IMR-90 (cell line): Measurements from ENCODE around the gene ZNF555. TPM values are rescaled to one million over a fixed set of nuclear protein-coding genes. Genes with fewer than 3 reads are reported as not detected.
"Not testable (repeated sequence)": the region's sequence is repeated elsewhere in the genome, so short reads cannot be mapped to it uniquely, and the experiment has no call there.

ENCODE experiments used
- ATAC-seq: fragments of 200-7000 bp; cut with Tn5 transposase; 2 replicates; pipeline ENCODE4 v1.9.1; 2020; ENCODE audit warnings: low read depth, mild to moderate bottlenecking, moderate library complexity
- BruUV-seq: library from RNA; stranded (reverse); fragments of 400-500 nt; replicated peaks from 2 replicates; lab custom pipeline; 2021; lab: Mats Ljungman, UMichigan
- CTCF ChIA-PET: fragments of 300-600 bp; formaldehyde crosslinking; extraction: SDS; loops from one replicate; lab custom pipeline; 2021; ENCODE audit warnings: antibody characterized with exemption; lab: Yijun Ruan, JAX
- POLR2A ChIA-PET: fragments of 300-600 bp; sonication (Branson Sonifier 250); formaldehyde crosslinking; loops from one replicate; lab custom pipeline; 2022; ENCODE audit warnings: antibody characterized with exemption; ENCODE audit not compliant: unreplicated experiment; lab: Charles Lee
- DNase-seq: peaks from one replicate; pipeline ENCODE4 v3.0.0; 2013
- H2AFZ ChIP-seq: replicated peaks from 2 replicates; pipeline ENCODE3; 2013; ENCODE audit warnings: low read length, mild to moderate bottlenecking; ENCODE audit not compliant: poor library complexity
- H2AK5ac ChIP-seq: 2 replicates; pipeline ENCODE4 v1.6.1; 2013; ENCODE audit warnings: low read depth, low read length, inconsistent platforms
- H2AK9ac ChIP-seq: replicated peaks from 2 replicates; pipeline ENCODE3; 2013; ENCODE audit warnings: mild to moderate bottlenecking, low read depth, low read length, moderate library complexity; ENCODE audit not compliant: poor library complexity
- H2BK120ac ChIP-seq: 2 replicates; pipeline ENCODE4 v1.6.1; 2013; ENCODE audit warnings: low read depth, low read length, inconsistent platforms
- H2BK15ac ChIP-seq: 3 replicates; pipeline ENCODE4 v1.6.1; 2013; ENCODE audit warnings: low read depth, low read length, inconsistent platforms
- H2BK20ac ChIP-seq: 2 replicates; pipeline ENCODE4 v1.6.1; 2013; ENCODE audit warnings: low read depth, mild to moderate bottlenecking, inconsistent platforms, low read length, moderate library complexity
- H2BK5ac ChIP-seq: 2 replicates; pipeline ENCODE4 v1.6.1; 2013; ENCODE audit warnings: mild to moderate bottlenecking, low read depth, low read length, inconsistent platforms; ENCODE audit not compliant: poor library complexity, severe bottlenecking
- H3K14ac ChIP-seq: replicated peaks from 2 replicates; pipeline ENCODE4 v1.6.1; 2013; ENCODE audit warnings: low read depth, low read length, inconsistent platforms
- H3K18ac ChIP-seq: 2 replicates; pipeline ENCODE4 v1.6.1; 2013; ENCODE audit warnings: low read depth, low read length, control low read depth
- H3K23ac ChIP-seq: 2 replicates; pipeline ENCODE4 v1.6.1; 2013; ENCODE audit warnings: low read depth, low read length, inconsistent platforms
- H3K27ac ChIP-seq: 2 replicates; pipeline ENCODE4 v1.5.1; 2013; ENCODE audit warnings: mild to moderate bottlenecking, control low read depth, low read length; ENCODE audit not compliant: insufficient read depth
- H3K27me3 ChIP-seq: 2 replicates; pipeline ENCODE4 v1.6.1; 2013; ENCODE audit warnings: low read length; ENCODE audit not compliant: control insufficient read depth, insufficient read depth
- H3K36me3 ChIP-seq: 2 replicates; pipeline ENCODE4 v1.6.1; 2013; ENCODE audit warnings: low read length, mixed read lengths; ENCODE audit not compliant: control insufficient read depth, insufficient read depth
- H3K4ac ChIP-seq: 2 replicates; pipeline ENCODE4 v1.6.1; 2013; ENCODE audit warnings: low read depth, low read length, inconsistent platforms
- H3K4me1 ChIP-seq: 2 replicates; pipeline ENCODE4 v1.6.1; 2013; ENCODE audit warnings: low read length, mixed read lengths; ENCODE audit not compliant: control insufficient read depth, insufficient read depth
- H3K4me2 ChIP-seq: 2 replicates; pipeline ENCODE4 v1.6.1; 2013; ENCODE audit warnings: low read depth, mild to moderate bottlenecking, control low read depth, low read length, moderate library complexity
- H3K4me3 ChIP-seq: 2 replicates; pipeline ENCODE4 v1.5.1; 2013; ENCODE audit warnings: low read depth, mild to moderate bottlenecking, control low read depth, low read length, moderate library complexity; ENCODE audit not compliant: insufficient read depth
- H3K56ac ChIP-seq: 2 replicates; pipeline ENCODE4 v1.6.1; 2013; ENCODE audit warnings: low read length, inconsistent platforms; ENCODE audit not compliant: insufficient read depth; ENCODE audit errors: extremely low read depth
- H3K79me1 ChIP-seq, 2 experiments: 2 replicates each; pipeline ENCODE4 v1.6.1; 2013; ENCODE audit warnings: low read length in 2 of 2, inconsistent platforms in 1 of 2, low read depth in 1 of 2
- H3K9ac ChIP-seq: 2 replicates; pipeline ENCODE4 v1.6.1; 2013; ENCODE audit warnings: low read depth, low read length, control low read depth
- H3K9me1 ChIP-seq: 2 replicates; pipeline ENCODE4 v1.6.1; 2013; ENCODE audit warnings: low read length, inconsistent platforms; ENCODE audit not compliant: insufficient read depth
- H3K9me3 ChIP-seq: 2 replicates; pipeline ENCODE4 v1.6.1; 2013; ENCODE audit warnings: low read length; ENCODE audit not compliant: control insufficient read depth, insufficient read depth
- H4K20me1 ChIP-seq: 2 replicates; pipeline ENCODE4 v1.6.1; 2013; ENCODE audit warnings: low read length, inconsistent platforms; ENCODE audit not compliant: insufficient read depth
- H4K5ac ChIP-seq: 2 replicates; pipeline ENCODE4 v1.6.1; 2013; ENCODE audit warnings: mild to moderate bottlenecking, low read depth, low read length, control low read depth
- H4K8ac ChIP-seq, 2 experiments: 2 replicates each; pipeline ENCODE4 v1.6.1; 2013; ENCODE audit warnings: low read depth in 2 of 2, low read length in 2 of 2, control low read depth in 1 of 2, inconsistent platforms in 1 of 2
- H4K91ac ChIP-seq: 2 replicates; pipeline ENCODE4 v1.6.1; 2013; ENCODE audit warnings: low read depth, low read length, inconsistent platforms; ENCODE audit not compliant: insufficient read depth
- MAZ ChIP-seq: IDR thresholded peaks from 2 replicates; pipeline ENCODE4 v1.6.1; 2012; ENCODE audit warnings: low read depth, mild to moderate bottlenecking, low read length, improper control_type of control experiment, moderate library complexity, borderline replicate concordance
- RAD21 ChIP-seq: IDR thresholded peaks from 2 replicates; pipeline ENCODE4 v1.6.1; 2012; ENCODE audit warnings: low read length, improper control_type of control experiment
- WGBS, 2 experiments: methylation state at CpG; one replicate each; pipeline versions ENCODE4 v1.1.5 to v1.1.7; 2013; ENCODE audit warnings: missing lambda C conversion rate in 2 of 2; ENCODE audit not compliant: insufficient read length in 1 of 2; ENCODE audit errors: extremely low coverage in 2 of 2; 5-methylcytosine and 5-hydroxymethylcytosine counted together
- dilution Hi-C: fragments of 300-500 bp; cut with HindIII; formaldehyde crosslinking; loops from one replicate; pipeline ENCODE4 v1.14.3; 2018; ENCODE audit warnings: low sequenced_read_pairs; ENCODE audit not compliant: unreplicated experiment
- in situ Hi-C: fragments of 300-500 bp; cut with MboI; formaldehyde crosslinking; loops from 3 replicates; pipeline ENCODE4 v1.14.3; 2019; ENCODE audit warnings: low sequenced_read_pairs, inconsistent platforms, mixed read lengths
- intact Hi-C: fragments of 100-400 bp; cut with micrococcal nuclease; formaldehyde crosslinking; loops from 2 replicates; pipeline ENCODE4 v1.10.0; 2022
- polyA plus RNA-seq, 3 experiments: library from polyadenylated mRNA; depleted of rRNA; stranded (reverse); fragments of >200 nt; gene quantifications; 2 replicates each; pipeline ENCODE4 v1.2.3, GENCODE V29; 2012; ENCODE audit warnings: low replicate concordance in 1 of 3
- total RNA-seq: library from RNA; depleted of rRNA; stranded (reverse); fragments of >200 nt; gene quantifications from 2 replicates; pipeline ENCODE4 v1.2.3, GENCODE V29; 2012

ZNF555 gene
- total and polyA plus RNA-seq, 2 of the 4 experiments (the other 2 are of a cell fraction), result 2.8 to 9.7 TPM

DNA sequence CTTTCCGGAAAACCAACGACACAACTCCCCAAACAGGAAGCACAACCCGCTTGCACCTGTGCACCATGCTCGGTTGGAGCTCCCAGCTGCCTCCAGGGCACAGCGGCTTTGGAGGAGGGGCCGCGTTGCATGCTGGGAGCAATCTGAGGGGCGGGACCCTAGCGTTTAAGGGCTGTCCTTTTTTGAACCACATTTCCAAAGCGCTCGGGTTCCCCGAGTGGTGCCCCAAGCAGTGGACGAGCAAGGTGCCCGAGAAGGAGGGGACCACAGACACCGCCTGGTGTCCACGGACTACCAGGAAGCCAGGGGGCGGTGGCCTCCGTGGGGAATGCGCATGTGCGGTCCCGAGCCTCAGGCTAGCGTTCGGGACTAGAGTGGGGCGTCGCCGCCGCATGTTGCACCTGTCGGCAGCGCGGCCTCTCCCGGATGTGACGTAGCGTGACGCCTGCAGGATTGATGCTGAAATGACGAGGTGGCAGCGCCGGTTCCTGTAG, 47.5 kb downstream of the ZNF555 start:
- no peaks in the 10 kb centered on the region for H3K9me1 ChIP-seq
- no peak overlapping the region for H3K23ac ChIP-seq
- no peak for DNase-seq
- ChIA-PET CTCF (interaction anchor here (1.3 to 1.7 kb wide), 2 partner anchors 12 to 62 kb away, joined by 9 to 10 read pairs; partner anchors contain the start of gene ZNF57), POLR2A (no interaction called here)
- H2BK120ac ChIP-seq, result no peak overlapping the region
- no peak overlapping the region for H4K91ac ChIP-seq
- H3K9ac ChIP-seq, result no peak overlapping the region
- no peaks in the 10 kb centered on the region for H3K79me1 ChIP-seq
- H4K5ac ChIP-seq, result no peak overlapping the region
- H2BK20ac ChIP-seq, result no peak overlapping the region
- no peaks in the 10 kb centered on the region for H3K9me3 ChIP-seq
- peak overlapping the region; percentile 21 for H2AFZ ChIP-seq
- H3K4me2 ChIP-seq, result no peak overlapping the region
- no peaks in the 10 kb centered on the region for H4K20me1 ChIP-seq
- no peak overlapping the region for H3K4ac ChIP-seq
- intact Hi-C loops (no loop called here), dilution Hi-C loops (no loop called here), in situ Hi-C loops (no loop called here)
- no peaks in the 10 kb centered on the region for H3K36me3 ChIP-seq
- no peak overlapping the region for H3K18ac ChIP-seq
- H4K8ac ChIP-seq, result no peak overlapping the region
- no peak overlapping the region for H2BK15ac ChIP-seq
- no peak overlapping the region for H3K4me3 ChIP-seq
- no peak overlapping the region for H2AK9ac ChIP-seq
- no peak overlapping the region for H2BK5ac ChIP-seq
- H3K27me3 ChIP-seq, result 0 out of 2 replicates have a peak, but pooled peaks cover 2% of the 10 kb centered on the region
- ATAC-seq, result no peak
- no peak overlapping the region for H3K27ac ChIP-seq
- H3K14ac ChIP-seq, result no peak overlapping the region
- no peak overlapping the region for H2AK5ac ChIP-seq
- H3K4me1 ChIP-seq, result no peaks in the 10 kb centered on the region
- WGBS, 2 experiments, result 82% methylated on average over 19 of the region's 37 CpGs; no CpG with 5 or more reads in 1 of the 2 experiments
- H3K56ac ChIP-seq, result no peak overlapping the region
- BruUV-seq, result no TSS peak
- no peak for TF ChIP-seq MAZ
- no peak for TF ChIP-seq RAD21

DNA sequence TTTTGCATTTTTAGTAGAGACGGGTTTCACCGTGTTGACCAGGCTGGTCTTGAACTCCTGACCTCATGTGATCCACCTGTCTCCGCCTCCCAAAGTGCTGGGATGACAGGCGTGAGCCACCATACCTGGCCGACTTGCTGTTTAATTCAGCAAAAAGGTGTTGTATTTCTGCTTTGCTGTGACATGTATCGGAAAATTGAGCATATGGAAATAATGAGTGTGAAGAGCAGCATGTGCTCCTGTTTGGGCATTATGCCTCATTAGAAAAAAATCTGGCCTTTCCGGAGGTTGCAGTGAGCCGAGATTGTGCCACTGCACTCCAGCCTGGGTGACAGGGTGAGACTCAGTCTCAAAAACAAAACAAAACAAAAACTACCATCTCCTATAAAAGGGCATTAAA, 49.3 kb downstream of the ZNF555 start:
- WGBS, 2 experiments, result 100% methylated on average over 4 of the region's 8 CpGs; no CpG with 5 or more reads in 1 of the 2 experiments
- H3K4ac ChIP-seq, H3K27ac ChIP-seq, H3K4me2 ChIP-seq, H3K9me3 ChIP-seq, H2AK9ac ChIP-seq, H3K23ac ChIP-seq, H4K91ac ChIP-seq, H3K79me1 ChIP-seq, H4K8ac ChIP-seq, BruUV-seq, H3K9me1 ChIP-seq, H3K14ac ChIP-seq, dilution Hi-C loops, ATAC-seq, H3K36me3 ChIP-seq, H3K9ac ChIP-seq, CTCF ChIA-PET, H3K27me3 ChIP-seq, POLR2A ChIA-PET, H3K56ac ChIP-seq, H3K4me3 ChIP-seq, H2BK120ac ChIP-seq, intact Hi-C loops, H2AFZ ChIP-seq, H3K4me1 ChIP-seq, H4K5ac ChIP-seq, in situ Hi-C loops, H2BK15ac ChIP-seq, H2BK5ac ChIP-seq, H3K18ac ChIP-seq, DNase-seq, H4K20me1 ChIP-seq, H2BK20ac ChIP-seq, H2AK5ac ChIP-seq: not testable (repeated sequence)
